ENCODE results near the gene BMPR1A.

The BMPR1A gene

GRCh38 chr10:86871563-86872183, 115.3 kb downstream of the BMPR1A start:
- H3K9ac ChIP-seq (ENCODE audit: low read length): peak overlapping the region; percentile 2
- peak overlapping the region; percentile 1 for H3K27ac ChIP-seq (ENCODE audit: low read length)
- no peaks in the 10 kb centered on the region for H3K27me3 ChIP-seq (ENCODE audit: control insufficient read depth, insufficient read depth, low read length)
- no peaks in the 10 kb centered on the region for H3K9me3 ChIP-seq (ENCODE audit: control insufficient read depth, low read depth, low read length)
- H3K4me3 ChIP-seq (ENCODE audit: low read length): no peak overlapping the region
- H3K4me1 ChIP-seq (ENCODE audit: control insufficient read depth, low read depth, low read length): peaks cover 45% of the 10 kb centered on the region
- H3K36me3 ChIP-seq (ENCODE audit: control insufficient read depth, low read depth, low read length): peaks cover 9% of the 10 kb centered on the region

DNA sequence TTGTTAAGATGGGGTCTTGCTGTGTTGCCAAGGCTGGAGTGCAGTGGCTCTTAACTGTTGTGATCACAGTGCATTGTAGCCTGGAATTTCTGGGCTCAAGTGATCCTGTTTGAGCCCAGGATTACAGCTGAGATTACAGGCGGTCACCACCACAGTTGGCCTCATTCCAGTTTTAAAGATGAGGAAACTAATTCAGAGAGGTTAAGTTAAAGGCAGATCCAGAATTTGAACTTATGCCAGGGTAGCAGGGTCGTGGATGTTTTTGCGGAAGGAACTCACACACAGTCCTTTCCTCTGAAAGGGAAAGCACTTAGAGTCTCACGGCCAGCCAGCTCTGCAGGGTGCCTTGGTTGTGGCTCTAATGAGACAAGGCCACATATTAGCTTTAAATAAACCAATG, 116.3 kb downstream of the BMPR1A start:
- Histone ChIP-seq H3K9ac (ENCODE audit: low read length) (no peak overlapping the region), H3K36me3 (ENCODE audit: control insufficient read depth, low read depth, low read length) (peaks cover 17% of the 10 kb centered on the region), H3K9me3 (ENCODE audit: control insufficient read depth, low read depth, low read length) (no peaks in the 10 kb centered on the region), H3K4me1 (ENCODE audit: control insufficient read depth, low read depth, low read length) (peaks cover 35% of the 10 kb centered on the region), H3K27ac (ENCODE audit: low read length) (no peak overlapping the region), H3K4me3 (ENCODE audit: low read length) (no peak overlapping the region), H3K27me3 (ENCODE audit: control insufficient read depth, insufficient read depth, low read length) (no peaks in the 10 kb centered on the region)

DNA sequence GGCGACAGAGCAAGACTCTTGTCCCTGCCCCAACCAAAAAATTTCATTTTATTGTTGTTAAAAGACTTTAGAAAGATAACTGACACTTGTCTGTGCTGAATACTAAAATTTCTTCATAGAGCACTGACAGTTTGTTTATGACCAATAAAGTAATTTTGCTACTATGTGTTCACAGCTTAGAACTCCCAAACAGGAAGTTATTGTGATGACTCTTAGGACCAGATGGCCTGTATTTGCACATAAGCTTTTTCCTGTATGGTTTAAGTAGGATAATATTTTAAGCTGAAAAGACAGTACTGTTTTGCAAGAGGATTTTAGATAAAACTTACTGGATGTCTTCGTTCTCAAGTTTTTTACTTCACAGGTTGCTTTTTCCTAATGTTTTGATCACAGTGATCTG, 120.3 kb downstream of the BMPR1A start:
- Histone ChIP-seq H3K9ac (ENCODE audit: low read length) (no peak overlapping the region), H3K4me3 (ENCODE audit: low read length) (no peak overlapping the region), H3K9me3 (ENCODE audit: control insufficient read depth, low read depth, low read length) (no peaks in the 10 kb centered on the region), H3K36me3 (ENCODE audit: control insufficient read depth, low read depth, low read length) (peaks cover 29% of the 10 kb centered on the region), H3K27me3 (ENCODE audit: control insufficient read depth, insufficient read depth, low read length) (no peaks in the 10 kb centered on the region), H3K27ac (ENCODE audit: low read length) (no peak overlapping the region), H3K4me1 (ENCODE audit: control insufficient read depth, low read depth, low read length) (peaks cover 18% of the 10 kb centered on the region)

DNA sequence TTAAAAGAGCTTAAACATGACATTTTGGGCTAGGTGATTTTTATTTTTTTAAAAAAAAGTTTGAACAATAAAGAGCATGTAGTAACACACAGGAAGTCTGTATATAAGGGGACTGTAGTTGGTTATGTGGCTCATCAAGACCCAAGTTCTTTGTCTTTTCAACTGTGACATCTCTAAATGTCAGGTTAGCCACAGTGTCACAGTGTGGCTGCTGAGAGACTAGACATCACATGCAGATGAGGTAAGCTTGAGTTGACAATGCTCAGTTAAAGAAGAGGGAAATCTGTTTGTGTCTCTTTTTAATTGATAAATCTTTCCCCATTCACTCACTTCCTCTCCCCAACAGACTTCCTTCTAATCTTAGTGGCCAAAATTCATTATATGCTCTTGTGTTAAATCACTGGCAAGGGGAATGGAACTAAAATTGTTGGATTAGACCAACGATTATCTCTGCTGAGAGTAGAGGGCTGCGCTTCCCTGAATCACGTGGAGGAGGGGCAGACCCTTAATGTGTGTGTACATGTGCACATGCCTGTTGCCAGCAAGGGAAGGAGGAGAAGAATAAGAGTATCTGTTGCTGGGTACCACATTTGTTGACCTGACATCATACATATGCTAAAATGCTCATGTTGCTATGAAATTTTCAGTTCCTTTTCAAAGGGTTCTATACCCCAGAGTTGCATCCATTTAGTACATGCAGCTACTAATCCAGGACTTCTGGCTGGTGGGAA, 122.7 kb downstream of the BMPR1A start:
- H3K36me3 ChIP-seq (ENCODE audit: control insufficient read depth, low read depth, low read length): peaks cover 29% of the 10 kb centered on the region
- no peaks in the 10 kb centered on the region for H3K9me3 ChIP-seq (ENCODE audit: control insufficient read depth, low read depth, low read length)
- no peak overlapping the region for H3K27ac ChIP-seq (ENCODE audit: low read length)
- H3K27me3 ChIP-seq (ENCODE audit: control insufficient read depth, insufficient read depth, low read length): no peaks in the 10 kb centered on the region
- peaks cover 3% of the 10 kb centered on the region for H3K4me1 ChIP-seq (ENCODE audit: control insufficient read depth, low read depth, low read length)
- no peak overlapping the region for H3K9ac ChIP-seq (ENCODE audit: low read length)
- H3K4me3 ChIP-seq (ENCODE audit: low read length): no peak overlapping the region

DNA sequence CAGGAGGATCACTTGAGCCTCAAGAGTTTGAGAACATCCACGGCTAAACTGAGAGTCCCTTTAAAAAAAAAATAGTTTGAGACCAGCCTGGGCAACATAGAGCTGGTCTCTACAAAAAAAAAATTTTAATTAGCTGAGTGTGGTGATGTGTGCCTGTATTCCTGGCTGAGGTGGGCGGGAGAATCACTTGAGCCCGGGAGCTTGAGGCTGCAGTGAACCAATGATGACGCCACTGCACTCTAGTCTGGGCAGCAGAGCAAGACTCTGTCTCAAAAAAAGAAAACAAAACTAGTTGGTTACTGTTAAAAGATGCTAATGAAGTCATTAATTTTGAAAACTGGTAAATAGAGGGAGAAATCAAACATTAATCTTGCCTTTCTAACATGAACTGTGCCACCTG, 124.6 kb downstream of the BMPR1A start:
- H3K9ac ChIP-seq (ENCODE audit: low read length): no peak overlapping the region
- H3K36me3 ChIP-seq (ENCODE audit: control insufficient read depth, low read depth, low read length): peaks cover 25% of the 10 kb centered on the region
- no peaks in the 10 kb centered on the region for H3K9me3 ChIP-seq (ENCODE audit: control insufficient read depth, low read depth, low read length)
- H3K4me1 ChIP-seq (ENCODE audit: control insufficient read depth, low read depth, low read length): peaks cover 3% of the 10 kb centered on the region
- no peaks in the 10 kb centered on the region for H3K27me3 ChIP-seq (ENCODE audit: control insufficient read depth, insufficient read depth, low read length)
- H3K27ac ChIP-seq (ENCODE audit: low read length): no peak overlapping the region
- no peak overlapping the region for H3K4me3 ChIP-seq (ENCODE audit: low read length)

DNA sequence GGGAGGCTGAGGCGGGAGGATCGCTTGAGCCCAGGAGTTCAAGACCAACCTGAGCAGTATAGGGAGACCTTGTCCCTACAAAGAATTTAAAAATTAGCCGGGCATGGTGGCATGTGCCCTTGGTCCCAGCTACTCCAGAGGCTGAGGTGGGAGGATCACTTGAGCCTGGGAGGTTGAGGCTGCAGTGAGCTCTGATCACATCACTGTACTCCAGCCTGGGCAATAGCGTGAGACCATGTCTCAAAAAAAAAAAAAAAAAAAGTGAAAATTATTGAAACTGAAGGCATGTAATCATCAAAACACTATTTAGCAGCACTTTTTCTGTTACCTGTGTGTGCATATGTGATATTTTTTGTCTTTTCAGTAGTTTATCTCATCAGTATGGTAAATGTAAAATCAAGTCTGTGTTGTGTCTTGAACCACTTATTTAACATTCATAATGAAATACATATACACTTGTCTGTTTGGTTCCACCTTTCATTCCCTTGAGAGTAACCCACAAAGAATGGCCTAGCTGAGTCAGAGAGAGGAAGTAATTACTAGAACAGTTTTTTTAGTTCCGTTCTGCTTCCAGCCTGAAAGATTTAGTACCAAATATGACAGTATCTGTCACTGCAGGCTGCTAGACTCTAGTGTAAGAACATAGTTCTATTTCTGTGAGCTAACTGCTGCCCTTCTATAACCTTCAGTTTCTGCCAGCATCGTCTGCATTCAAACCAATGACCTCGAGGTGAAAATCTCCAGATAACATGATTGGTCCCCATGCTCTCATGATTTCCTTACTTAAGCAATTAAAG, 132.4 kb downstream of the BMPR1A start:
- H3K36me3 ChIP-seq (ENCODE audit: control insufficient read depth, low read depth, low read length): peaks cover 29% of the 10 kb centered on the region
- no peak overlapping the region for H3K9ac ChIP-seq (ENCODE audit: low read length)
- no peaks in the 10 kb centered on the region for H3K4me1 ChIP-seq (ENCODE audit: control insufficient read depth, low read depth, low read length)
- no peak overlapping the region for H3K4me3 ChIP-seq (ENCODE audit: low read length)
- H3K27me3 ChIP-seq (ENCODE audit: control insufficient read depth, insufficient read depth, low read length): no peaks in the 10 kb centered on the region
- no peaks in the 10 kb centered on the region for H3K9me3 ChIP-seq (ENCODE audit: control insufficient read depth, low read depth, low read length)
- H3K27ac ChIP-seq (ENCODE audit: low read length): no peak overlapping the region

GRCh38 chr10:86889997-86890396, 133.6 kb downstream of the BMPR1A start:
- Histone ChIP-seq H3K4me3 (ENCODE audit: low read length) (no peak overlapping the region), H3K9ac (ENCODE audit: low read length) (no peak overlapping the region), H3K4me1 (ENCODE audit: control insufficient read depth, low read depth, low read length) (no peaks in the 10 kb centered on the region), H3K27me3 (ENCODE audit: control insufficient read depth, insufficient read depth, low read length) (no peaks in the 10 kb centered on the region), H3K36me3 (ENCODE audit: control insufficient read depth, low read depth, low read length) (peaks cover 39% of the 10 kb centered on the region), H3K9me3 (ENCODE audit: control insufficient read depth, low read depth, low read length) (no peaks in the 10 kb centered on the region), H3K27ac (ENCODE audit: low read length) (no peak overlapping the region)

- no peak overlapping the region for H3K4me3 ChIP-seq (ENCODE audit: low read length)
- H3K27me3 ChIP-seq (ENCODE audit: control insufficient read depth, insufficient read depth, low read length): no peaks in the 10 kb centered on the region
- no peaks in the 10 kb centered on the region for H3K9me3 ChIP-seq (ENCODE audit: control insufficient read depth, low read depth, low read length)
- H3K36me3 ChIP-seq (ENCODE audit: control insufficient read depth, low read depth, low read length): peaks cover 41% of the 10 kb centered on the region
- no peak overlapping the region for H3K9ac ChIP-seq (ENCODE audit: low read length)
- no peak overlapping the region for H3K27ac ChIP-seq (ENCODE audit: low read length)
- H3K4me1 ChIP-seq (ENCODE audit: control insufficient read depth, low read depth, low read length): peaks cover 13% of the 10 kb centered on the region
Observed at GRCh38 chr10:86898511-86898910, 142.1 kb downstream of the BMPR1A start.

- H3K9ac ChIP-seq (ENCODE audit: low read length): no peak overlapping the region
- H3K27ac ChIP-seq (ENCODE audit: low read length): no peak overlapping the region
- no peak overlapping the region for H3K4me3 ChIP-seq (ENCODE audit: low read length)
Observed at GRCh38 chr10:86899132-86899531, 142.7 kb downstream of the BMPR1A start.

GRCh38 chr10:86899670-86900276, 143.4 kb downstream of the BMPR1A start:
- no peaks in the 10 kb centered on the region for H3K9me3 ChIP-seq (ENCODE audit: control insufficient read depth, low read depth, low read length)
- no peak overlapping the region for H3K27ac ChIP-seq (ENCODE audit: low read length)
- H3K4me3 ChIP-seq (ENCODE audit: low read length): no peak overlapping the region
- peaks cover 13% of the 10 kb centered on the region for H3K4me1 ChIP-seq (ENCODE audit: control insufficient read depth, low read depth, low read length)
- H3K27me3 ChIP-seq (ENCODE audit: control insufficient read depth, insufficient read depth, low read length): no peaks in the 10 kb centered on the region
- H3K9ac ChIP-seq (ENCODE audit: low read length): no peak overlapping the region
- peaks cover 41% of the 10 kb centered on the region for H3K36me3 ChIP-seq (ENCODE audit: control insufficient read depth, low read depth, low read length)

More at GRCh38 chr10:86899132-86899531, 142.7 kb downstream of the BMPR1A start:
- peaks cover 13% of the 10 kb centered on the region for H3K4me1 ChIP-seq (ENCODE audit: control insufficient read depth, low read depth, low read length)
- no peaks in the 10 kb centered on the region for H3K27me3 ChIP-seq (ENCODE audit: control insufficient read depth, insufficient read depth, low read length)
- H3K9me3 ChIP-seq (ENCODE audit: control insufficient read depth, low read depth, low read length): no peaks in the 10 kb centered on the region
- peaks cover 41% of the 10 kb centered on the region for H3K36me3 ChIP-seq (ENCODE audit: control insufficient read depth, low read depth, low read length)

DNA sequence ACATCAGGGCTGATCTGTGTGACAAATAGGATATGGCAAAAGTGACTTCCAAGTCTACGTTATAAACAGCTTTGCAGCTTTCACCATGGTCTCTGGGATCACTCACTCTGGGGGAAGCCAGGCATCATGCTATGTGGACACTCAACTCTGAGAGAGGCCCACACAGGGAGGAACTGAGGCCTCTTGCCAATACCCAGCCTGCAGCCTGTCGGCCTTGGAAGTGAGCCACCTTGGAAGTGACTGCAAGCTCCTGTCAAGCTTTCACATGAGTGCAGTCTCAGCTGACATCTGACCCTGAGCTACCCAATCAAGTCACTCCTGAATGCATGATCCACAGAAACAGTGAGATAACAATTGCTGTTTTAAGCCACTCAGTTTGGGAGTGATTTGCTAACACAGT, 144.5 kb downstream of the BMPR1A start:
- Histone ChIP-seq H3K4me1 (ENCODE audit: control insufficient read depth, low read depth, low read length) (peaks cover 13% of the 10 kb centered on the region), H3K9me3 (ENCODE audit: control insufficient read depth, low read depth, low read length) (no peaks in the 10 kb centered on the region), H3K27me3 (ENCODE audit: control insufficient read depth, insufficient read depth, low read length) (no peaks in the 10 kb centered on the region), H3K27ac (ENCODE audit: low read length) (no peak overlapping the region), H3K4me3 (ENCODE audit: low read length) (no peak overlapping the region), H3K36me3 (ENCODE audit: control insufficient read depth, low read depth, low read length) (peaks cover 51% of the 10 kb centered on the region), H3K9ac (ENCODE audit: low read length) (no peak overlapping the region)

Measured in iPS-18a (cell line).